Measurements from ENCODE around the gene AHNAK.

- TF ChIP-seq RAD21 (IDR thresholded peaks at IDR 0.05; ENCODE audit: low read depth): no peak
- no peak for TF ChIP-seq EP300 (IDR thresholded peaks at IDR 0.05; ENCODE audit: borderline replicate concordance)
- no peak for TF ChIP-seq EGR1 (IDR thresholded peaks at IDR 0.05)
- no peak for TF ChIP-seq TEAD4 (IDR thresholded peaks at IDR 0.05)
- TF ChIP-seq TAF1 (IDR thresholded peaks at IDR 0.05; ENCODE audit: low read depth): no peak
- no peak for TF ChIP-seq REST (IDR thresholded peaks at IDR 0.05; ENCODE audit: low read depth)
- TF ChIP-seq USF1 (IDR thresholded peaks at IDR 0.05): no peak
These were observed 54.9 kb downstream of the AHNAK start for GRCh38 chr11:62491571-62492329.

All from Ishikawa (cell line).